ENCODE data around the gene F2R.

- TF ChIP-seq EZH2 (IDR thresholded peaks at IDR 0.05; ENCODE audit: low read depth, unreplicated experiment) (no peak), REST (IDR thresholded peaks at IDR 0.05; ENCODE audit: unreplicated experiment) (no peak), POLR2AphosphoS5 (IDR thresholded peaks at IDR 0.05; ENCODE audit: low read depth) (no peak), CREB1 (CRISPR knock-in tag; IDR thresholded peaks at IDR 0.05; ENCODE audit: low read depth) (no peak), ZNF114 (CRISPR knock-in tag; IDR thresholded peaks at IDR 0.05) (no peak)
- TF ChIP-seq, protein P1, sequence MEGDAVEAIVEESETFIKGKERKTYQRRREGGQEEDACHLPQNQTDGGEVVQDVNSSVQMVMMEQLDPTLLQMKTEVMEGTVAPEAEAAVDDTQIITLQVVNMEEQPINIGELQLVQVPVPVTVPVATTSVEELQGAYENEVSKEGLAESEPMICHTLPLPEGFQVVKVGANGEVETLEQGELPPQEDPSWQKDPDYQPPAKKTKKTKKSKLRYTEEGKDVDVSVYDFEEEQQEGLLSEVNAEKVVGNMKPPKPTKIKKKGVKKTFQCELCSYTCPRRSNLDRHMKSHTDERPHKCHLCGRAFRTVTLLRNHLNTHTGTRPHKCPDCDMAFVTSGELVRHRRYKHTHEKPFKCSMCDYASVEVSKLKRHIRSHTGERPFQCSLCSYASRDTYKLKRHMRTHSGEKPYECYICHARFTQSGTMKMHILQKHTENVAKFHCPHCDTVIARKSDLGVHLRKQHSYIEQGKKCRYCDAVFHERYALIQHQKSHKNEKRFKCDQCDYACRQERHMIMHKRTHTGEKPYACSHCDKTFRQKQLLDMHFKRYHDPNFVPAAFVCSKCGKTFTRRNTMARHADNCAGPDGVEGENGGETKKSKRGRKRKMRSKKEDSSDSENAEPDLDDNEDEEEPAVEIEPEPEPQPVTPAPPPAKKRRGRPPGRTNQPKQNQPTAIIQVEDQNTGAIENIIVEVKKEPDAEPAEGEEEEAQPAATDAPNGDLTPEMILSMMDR (conservative IDR thresholded peaks at IDR 0.05; ENCODE audit: low read depth in 2 of 2), result no peak
These were observed 20.0 kb downstream of the F2R start for GRCh38 chr5:76735762-76736545.
